GM21786 (cell line): ENCODE measurements around the gene TULP3.

ENCODE experiments used
- ATAC-seq: cut with Tn5 transposase; IDR thresholded peaks from one replicate; pipeline ENCODE4 v1.9.1; 2021; ENCODE audit not compliant: unreplicated experiment

The TULP3 gene

DNA sequence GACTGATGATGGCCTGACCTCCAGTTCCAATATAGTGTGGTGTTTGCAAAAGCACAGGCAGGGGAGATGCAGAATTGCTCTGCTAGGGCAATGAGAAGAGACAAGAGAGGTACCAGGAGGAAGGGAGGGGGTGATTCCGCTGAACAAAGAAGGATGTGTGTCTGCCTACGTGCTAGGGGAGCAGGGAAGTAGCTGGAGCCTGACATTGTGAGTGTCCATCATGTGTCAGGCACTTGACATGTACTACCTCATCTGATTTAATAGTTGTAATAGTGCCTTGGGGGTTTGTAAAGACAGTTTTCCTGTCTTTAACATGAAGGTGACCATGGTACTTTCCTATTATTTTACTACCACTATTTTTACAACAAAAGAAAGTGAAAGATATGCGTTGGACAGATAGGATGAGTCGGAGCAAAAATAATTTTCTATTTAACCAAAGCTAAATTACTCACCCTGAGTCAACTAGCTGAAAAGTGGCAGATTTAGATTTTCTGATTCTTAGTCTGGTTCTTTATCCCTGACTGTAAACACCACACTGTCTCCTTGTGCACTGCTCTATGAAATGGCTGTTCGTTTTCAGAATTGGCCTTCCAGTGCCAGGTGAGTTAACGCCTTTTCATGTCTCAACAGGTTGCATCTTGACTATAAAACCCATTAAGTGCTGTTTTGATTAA, 34.8 kb downstream of the TULP3 start:
- no peak for ATAC-seq

DNA sequence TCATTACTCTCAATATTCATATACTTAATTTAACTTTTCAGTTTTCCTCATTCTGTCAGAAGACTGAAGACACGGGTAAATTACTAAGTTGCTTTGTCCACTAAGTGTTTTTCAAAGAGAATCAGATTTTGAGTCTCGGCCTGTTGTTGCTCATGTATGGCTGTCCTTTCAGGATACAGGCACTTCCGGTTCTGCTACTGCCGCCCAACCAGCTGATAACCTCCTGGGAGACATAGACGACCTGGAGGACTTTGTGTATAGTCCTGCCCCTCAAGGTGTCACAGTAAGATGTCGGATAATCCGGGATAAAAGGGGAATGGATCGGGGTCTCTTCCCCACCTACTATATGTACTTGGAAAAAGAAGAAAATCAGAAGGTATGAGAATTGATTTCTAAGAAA, 40.2 kb downstream of the TULP3 start:
- ATAC-seq, result no peak

- no peak for ATAC-seq
Observed at GRCh38 chr12:2933586-2933985, 42.9 kb downstream of the TULP3 start.

GRCh38 chr12:2934371-2934770, 43.7 kb downstream of the TULP3 start:
- ATAC-seq, result no peak

DNA sequence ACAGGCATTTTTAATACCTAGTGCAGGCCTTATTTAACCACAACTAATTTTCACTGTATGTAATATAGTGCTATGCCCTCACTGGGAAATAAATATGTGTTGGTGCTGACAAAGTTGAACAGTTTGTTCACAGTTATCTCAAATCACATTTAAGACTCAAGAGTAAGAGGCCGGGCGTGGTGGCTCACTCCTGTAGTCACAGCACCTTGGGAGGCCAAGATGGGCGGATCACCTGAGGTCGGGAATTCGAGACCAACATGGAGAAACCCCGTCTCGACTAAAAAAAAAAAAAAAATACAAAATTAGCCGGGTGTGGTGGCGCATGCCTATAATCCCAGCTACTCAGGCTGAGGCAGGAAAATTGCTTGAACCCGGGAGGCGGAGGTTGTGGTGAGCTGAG, 45.6 kb downstream of the TULP3 start:
- ATAC-seq, result no peak

DNA sequence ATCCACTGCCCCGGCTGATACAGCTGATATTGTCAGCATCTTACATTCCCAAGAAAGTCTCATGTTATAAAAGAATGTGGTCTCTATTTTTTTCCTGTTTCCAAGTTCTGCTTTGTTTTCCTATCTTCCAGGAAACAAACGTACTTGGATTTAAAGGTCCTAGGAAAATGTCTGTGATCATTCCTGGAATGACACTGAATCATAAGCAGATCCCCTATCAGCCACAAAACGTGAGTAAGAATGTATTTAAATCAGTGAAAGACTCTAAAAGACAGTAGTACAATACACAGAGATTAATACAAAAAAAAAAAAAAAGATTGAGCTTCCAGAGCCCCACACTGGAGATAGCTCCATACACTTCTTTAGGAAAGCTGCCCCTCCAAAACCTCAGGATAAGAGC, 46.8 kb downstream of the TULP3 start:
- ATAC-seq, result no peak

- ATAC-seq, result no peak
Observed at GRCh38 chr12:2939191-2939590, 48.5 kb downstream of the TULP3 start.

GRCh38 chr12:2940564-2940963, 49.9 kb downstream of the TULP3 start:
- ATAC-seq, result no peak

DNA sequence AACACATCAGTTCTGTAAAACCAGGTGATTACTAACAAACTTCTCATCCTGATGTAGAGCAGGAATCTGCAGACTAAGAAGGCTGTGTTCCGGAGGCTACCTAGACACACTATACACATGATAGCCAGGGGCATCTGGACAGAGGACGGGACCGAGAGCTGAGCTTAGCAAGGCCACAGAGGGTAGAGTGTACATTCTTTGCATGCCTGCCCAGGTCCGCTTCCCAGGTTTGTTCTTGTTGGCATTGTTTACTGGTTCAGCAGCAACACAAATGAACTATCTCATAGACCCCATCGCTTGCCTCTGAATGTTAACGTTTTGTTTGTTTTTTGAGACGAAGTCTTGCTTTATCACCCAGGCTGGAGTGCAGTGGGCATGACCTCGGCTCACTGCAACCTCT, 50.8 kb downstream of the TULP3 start:
- no peak for ATAC-seq

DNA sequence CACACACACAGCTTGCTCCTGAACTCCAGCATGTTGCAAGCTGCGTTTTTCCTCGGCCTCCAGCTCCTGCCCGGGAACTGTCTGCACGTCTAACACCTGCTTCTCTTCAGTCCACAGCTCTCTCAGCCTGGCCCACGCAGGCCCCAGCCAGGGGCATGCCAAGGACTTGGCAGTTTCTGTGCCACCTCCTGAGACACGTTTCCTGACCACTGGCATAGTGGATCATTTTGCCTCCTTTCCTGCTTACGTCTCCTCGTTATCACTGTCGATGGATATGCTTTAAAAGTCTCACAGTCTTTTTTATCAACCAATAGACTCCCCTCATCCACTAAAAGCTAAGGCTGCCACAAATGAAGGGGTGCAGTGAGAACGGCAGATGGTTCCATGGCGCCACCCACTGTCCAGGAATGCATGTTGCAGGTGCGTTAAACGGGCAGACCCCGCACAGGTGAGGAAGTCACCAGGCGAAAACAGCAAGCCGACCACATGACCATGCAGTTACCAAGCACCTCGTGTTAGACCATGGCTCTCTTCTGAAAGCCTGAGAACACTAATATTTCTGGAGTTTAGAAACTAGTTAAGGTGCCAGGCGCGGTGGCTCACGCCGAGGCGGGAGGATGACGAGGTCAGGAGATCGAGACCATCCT, 53.8 kb downstream of the TULP3 start:
- no peak for ATAC-seq

DNA sequence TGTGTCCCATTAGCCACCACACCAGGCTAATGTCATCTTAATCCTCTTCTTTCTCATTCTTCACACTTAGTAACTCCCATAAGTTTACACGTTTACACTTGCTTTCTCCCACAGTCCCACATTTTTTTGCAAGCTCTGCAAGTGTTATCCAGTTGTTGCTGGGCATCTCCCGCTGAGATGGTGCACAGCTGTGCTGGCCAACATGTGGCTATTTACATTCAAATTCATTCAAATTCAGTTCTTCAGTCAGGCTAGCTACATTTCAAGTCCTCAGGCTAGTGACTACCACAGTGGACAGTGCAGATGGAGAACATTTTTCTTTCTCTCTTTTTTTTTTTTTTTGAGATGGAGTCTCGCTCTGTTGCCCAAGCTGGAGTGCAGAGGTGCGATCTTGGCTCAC, 58.7 kb downstream of the TULP3 start:
- ATAC-seq, result no peak

GRCh38 chr12:2955888-2956287, 65.2 kb downstream of the TULP3 start:
- ATAC-seq, result no peak

DNA sequence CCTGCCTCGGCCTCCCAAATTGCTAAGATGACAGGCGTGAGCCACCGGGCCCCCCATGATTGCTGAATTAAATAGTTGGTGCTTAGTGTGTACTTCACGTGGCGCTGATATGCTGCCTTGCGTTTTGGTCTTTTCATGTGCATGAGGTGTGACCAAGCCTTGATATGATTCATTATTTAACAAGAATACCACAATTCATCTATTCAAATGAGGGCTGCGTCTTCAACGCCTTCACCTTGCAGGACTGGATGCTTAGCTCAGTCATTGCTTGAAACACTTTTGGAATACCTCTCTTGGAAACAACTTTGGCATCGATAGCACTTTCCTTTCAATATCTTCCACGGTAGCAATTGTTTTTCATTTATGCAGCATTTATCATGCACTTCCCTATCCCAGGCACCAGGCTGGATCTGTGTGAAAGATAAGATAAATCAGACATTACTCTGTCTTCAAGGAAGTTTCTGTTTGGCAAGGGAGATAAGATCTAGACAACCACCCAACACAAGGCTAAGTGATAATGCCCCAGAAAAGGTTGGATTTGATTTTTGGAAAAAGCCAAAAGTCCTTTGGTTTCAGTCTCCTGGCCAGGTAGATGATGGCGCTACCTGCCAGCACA, 67.2 kb downstream of the TULP3 start:
- no peak for ATAC-seq

DNA sequence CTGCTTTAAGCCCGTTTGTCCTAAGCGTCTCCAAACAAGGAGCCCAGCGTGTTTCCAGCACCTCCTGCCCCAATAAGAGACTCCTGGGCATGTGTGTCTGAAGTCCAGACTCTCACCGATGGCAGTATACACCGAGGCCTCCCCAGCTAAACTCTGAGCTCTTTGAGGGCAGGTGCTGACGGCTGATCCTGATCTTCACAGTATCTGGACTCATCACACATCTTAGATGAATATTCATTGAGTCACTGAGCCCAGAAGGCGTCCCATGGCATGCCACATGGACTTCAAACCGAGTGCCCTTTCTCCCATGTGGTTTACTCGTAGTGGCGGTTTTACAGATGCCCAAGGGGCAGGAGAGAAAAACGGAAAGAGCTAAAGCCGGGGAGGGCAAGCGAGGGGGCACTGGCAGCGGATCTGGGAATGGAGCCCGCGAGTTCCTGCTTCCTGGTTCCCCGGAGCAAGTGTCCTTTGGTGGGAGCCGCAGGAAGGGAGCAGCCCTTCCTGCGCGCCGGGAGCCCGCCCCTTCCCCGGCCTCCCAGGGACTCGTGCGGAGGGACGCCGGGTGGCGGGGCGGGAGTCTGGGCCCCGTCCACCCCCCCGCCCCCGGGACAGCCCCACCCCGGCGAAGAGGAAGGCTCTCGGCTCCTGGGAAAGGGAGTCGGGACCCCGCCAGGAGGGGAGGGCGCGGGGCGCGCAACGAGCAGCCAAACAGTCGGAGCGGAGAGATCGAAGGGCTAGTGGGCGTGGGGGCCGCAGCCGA, 67.9 kb downstream of the TULP3 start:
- no peak for ATAC-seq

GRCh38 chr12:2959192-2959504, 68.5 kb downstream of the TULP3 start, which contains the start of gene TEAD4:
TSS of gene TEAD4 (plus strand) at chr12:2959397.
- ATAC-seq, result no peak

GRCh38 chr12:2959505-2960389, 69.1 kb downstream of the TULP3 start:
- ATAC-seq, result no peak

- ATAC-seq, result no peak
Observed at GRCh38 chr12:2960390-2960956, 69.8 kb downstream of the TULP3 start.

GRCh38 chr12:2960996-2961616, 70.4 kb downstream of the TULP3 start:
- ATAC-seq, result no peak

DNA sequence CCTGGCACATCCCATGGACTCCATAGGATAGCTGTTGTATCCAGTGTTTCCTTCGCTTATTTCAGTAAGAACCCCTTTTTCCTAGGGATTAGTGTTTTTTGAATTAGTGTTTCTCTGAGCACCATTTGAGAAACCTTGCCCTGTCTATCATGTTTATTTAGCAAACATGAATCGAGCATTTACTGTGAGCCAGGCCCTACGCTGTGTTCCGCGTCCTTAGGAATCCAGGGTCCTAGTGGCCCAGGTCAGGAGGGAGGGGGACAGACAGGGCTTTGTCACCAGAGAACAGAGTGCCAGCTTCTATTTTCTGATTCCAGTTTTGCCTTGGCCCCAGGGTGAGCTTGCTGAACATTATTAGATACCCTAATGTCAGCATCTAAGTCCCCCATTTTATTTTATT, 71.0 kb downstream of the TULP3 start:
- ATAC-seq, result no peak

GRCh38 chr12:2963154-2963759, 72.6 kb downstream of the TULP3 start:
- no peak for ATAC-seq
